GM12878 (cell line): Measurements from ENCODE around the gene COPE. TPM values are rescaled to one million over a fixed set of nuclear protein-coding genes. Genes with fewer than 3 reads are reported as not detected.

Experiments used
- ATAC-seq: fragments of 200-7000 bp; cut with Tn5 transposase; 3 replicates; pipeline ENCODE4 v1.9.1; 2020; ENCODE audit warnings: mild to moderate bottlenecking, moderate library complexity
- BruUV-seq: library from RNA; stranded (reverse); fragments of 400-500 nt; replicated peaks from 2 replicates; lab custom pipeline; 2021; lab: Mats Ljungman, UMichigan
- CTCF ChIA-PET: fragments of 300-600 bp; sonication (Branson Sonifier 250); formaldehyde crosslinking; extraction: SDS; loops from one replicate; lab custom pipeline; 2021; ENCODE audit warnings: inconsistent platforms; lab: Yijun Ruan, JAX
- POLR2A ChIA-PET: fragments of 350-600 bp; formaldehyde crosslinking; extraction: SDS; loops from one replicate; lab custom pipeline; 2021; ENCODE audit warnings: inconsistent platforms; lab: Charles Lee
- RAD21 ChIA-PET: fragments of 300-600 bp; sonication (Branson Sonifier 250); formaldehyde crosslinking; loops from one replicate; lab custom pipeline; 2023; ENCODE audit warnings: antibody characterized with exemption; ENCODE audit not compliant: unreplicated experiment; lab: Charles Lee
- SMC1A ChIA-PET: fragments of 300-600 bp; sonication (Branson Sonifier 250); formaldehyde crosslinking; loops from one replicate; lab custom pipeline; 2023; ENCODE audit not compliant: unreplicated experiment, uncharacterized antibody; lab: Charles Lee
- DNase-seq: peaks from one replicate; pipeline ENCODE4 v3.0.0-alpha.2; 2011; ENCODE audit warnings: low read depth, low spot score
- FAIRE-seq: peaks from 3 replicates; lab custom pipeline; 2011; peaks lifted over from hg19 to GRCh38; lab: Jason Lieb, UNC
- H2AFZ ChIP-seq: 2 replicates; pipeline ENCODE4 v1.6.0; 2011; ENCODE audit warnings: low read depth, low read length, control low read depth; ENCODE audit not compliant: control insufficient read depth
- H3K27ac ChIP-seq: 2 replicates; pipeline ENCODE4 v1.5.1; 2011; ENCODE audit warnings: control low read depth; ENCODE audit not compliant: control insufficient read depth, insufficient read depth
- H3K27me3 ChIP-seq, 2 experiments: replicated peaks in 1 of 2; 2 replicates each; pipeline versions ENCODE4 v1.6.0 to v1.6.1; 2011; ENCODE audit warnings: low read length in 1 of 2; ENCODE audit not compliant: control insufficient read depth in 2 of 2, insufficient read depth in 2 of 2
- H3K36me3 ChIP-seq, 2 experiments: 2 replicates each; pipeline ENCODE4 v1.5.1; 2011; ENCODE audit warnings: low read length in 1 of 2; ENCODE audit not compliant: control insufficient read depth in 2 of 2, insufficient read depth in 2 of 2
- H3K4me1 ChIP-seq: 2 replicates; pipeline ENCODE4 v1.6.1; 2011; ENCODE audit warnings: mild to moderate bottlenecking, low read length, moderate library complexity, mixed read lengths; ENCODE audit not compliant: control insufficient read depth, insufficient read depth
- H3K4me2 ChIP-seq: 2 replicates; pipeline ENCODE4 v1.6.0; 2011; ENCODE audit warnings: control low read depth; ENCODE audit not compliant: control insufficient read depth, insufficient read depth
- H3K4me3 ChIP-seq: fragments of 200-600 bp; sonication (generic); 2 replicates; pipeline ENCODE4 v1.5.1; 2016
- H3K79me2 ChIP-seq: 2 replicates; pipeline ENCODE4 v1.6.0; 2011; ENCODE audit warnings: low read length; ENCODE audit not compliant: control insufficient read depth, insufficient read depth
- H3K9ac ChIP-seq: 2 replicates; pipeline ENCODE4 v1.8.0; 2011; ENCODE audit warnings: low read length, control low read depth, mixed read lengths; ENCODE audit not compliant: control insufficient read depth, insufficient read depth
- H3K9me3 ChIP-seq: replicated peaks from 3 replicates; pipeline ENCODE4 v1.5.1; 2011; ENCODE audit warnings: mild to moderate bottlenecking, low read length; ENCODE audit not compliant: control insufficient read depth, insufficient read depth
- H4K20me1 ChIP-seq: 2 replicates; pipeline ENCODE4 v1.6.0; 2011; ENCODE audit not compliant: control insufficient read depth, insufficient read depth
- BMI1 ChIP-seq: fragments of 450-650 bp; IDR thresholded peaks from 2 replicates; pipeline ENCODE4 v1.6.1; 2016; ENCODE audit warnings: mild to moderate bottlenecking, moderate library complexity, borderline replicate concordance
- HDAC2 ChIP-seq: fragments of 200-600 bp; sonication (generic); IDR thresholded peaks from 2 replicates; pipeline ENCODE4 v1.6.1; 2017
- MXI1 ChIP-seq: fragments of 150-350 bp; IDR thresholded peaks from 2 replicates; pipeline ENCODE4 v1.6.1; 2011; ENCODE audit warnings: low read depth, mild to moderate bottlenecking, inconsistent platforms, low read length, improper control_type of control experiment
- NR2C2 ChIP-seq: IDR thresholded peaks from 2 replicates; pipeline ENCODE4 v1.6.1; 2011; ENCODE audit warnings: borderline replicate concordance, low read depth; ENCODE audit not compliant: control insufficient read depth, insufficient read length
- POLR2A ChIP-seq: IDR thresholded peaks from 2 replicates; pipeline ENCODE4 v1.6.1; 2011; ENCODE audit warnings: low read depth, mild to moderate bottlenecking, low read length
- RAD21 ChIP-seq: IDR thresholded peaks from 2 replicates; pipeline ENCODE4 v1.6.1; 2011; ENCODE audit warnings: mild to moderate bottlenecking, low read depth, low read length, moderate library complexity; ENCODE audit not compliant: insufficient read depth
- SPI1 ChIP-seq: IDR thresholded peaks from 2 replicates; pipeline ENCODE4 v1.6.1; 2011; ENCODE audit warnings: low read depth, mild to moderate bottlenecking, low read length, moderate library complexity, borderline replicate concordance; ENCODE audit not compliant: insufficient read depth
- STAT3 ChIP-seq: IDR thresholded peaks from 2 replicates; pipeline ENCODE4 v1.6.1; 2011; ENCODE audit warnings: low read depth, low read length, improper control_type of control experiment
- TARDBP ChIP-seq: IDR thresholded peaks from 2 replicates; pipeline ENCODE4 v1.6.1; 2016; ENCODE audit warnings: borderline replicate concordance
- ZBED1 ChIP-seq: IDR thresholded peaks from 2 replicates; pipeline ENCODE4 v1.6.1; 2016; ENCODE audit warnings: borderline replicate concordance
- WGBS: methylation state at CpG from one replicate; pipeline ENCODE4 v1.1.6; 2016; ENCODE audit warnings: low lambda C conversion rate; ENCODE audit not compliant: insufficient replicate concordance, insufficient coverage; ENCODE audit errors: missing lambda C conversion rate; 5-methylcytosine and 5-hydroxymethylcytosine counted together
- in situ Hi-C: fragments of 300-500 bp; cut with MboI; formaldehyde crosslinking; loops from 9 replicates; pipeline ENCODE4 v1.14.3; 2018; ENCODE audit warnings: mixed read lengths
- intact Hi-C: fragments of 100-400 bp; cut with micrococcal nuclease; formaldehyde crosslinking; loops from one replicate; pipeline ENCODE4 v1.14.2; 2022; ENCODE audit not compliant: unreplicated experiment
- polyA plus RNA-seq, 11 experiments: library from polyadenylated mRNA; depleted of rRNA in 4 of 11; unstranded in 6 of 11; stranded (reverse) in 5 of 11; fragments of >200 nt; fragmentation: Nextera tagmentation in 4 of 11; fragmentation: Illumina TruSeq in 1 of 11; extraction: Ambion mirVana in 4 of 11; extraction: Trizol in 1 of 11; gene quantifications; 1 replicate in 1 of 11; 2 replicates in 10 of 11; pipeline versions ENCODE4 v1.2.1 to v1.2.3, GENCODE V29; 2011 to 2016; ENCODE audit warnings: inconsistent platforms in 2 of 11, missing spikeins in 2 of 11, low read depth in 1 of 11
- total RNA-seq, 4 experiments: library from RNA; depleted of rRNA in 3 of 4; stranded (reverse); fragments of >200 nt in 3 of 4; fragmentation: Illumina TruSeq in 1 of 4; extraction: Trizol in 1 of 4; gene quantifications; 2 replicates each; pipeline versions ENCODE4 v1.2.1 to v1.2.3, GENCODE V29; 2013 to 2021
- TF ChIP-seq, protein P1 (sequence below): fragments of 450-650 bp; IDR thresholded peaks from 2 replicates; pipeline ENCODE4 v1.6.1; 2014; ENCODE audit warnings: mild to moderate bottlenecking
- TF ChIP-seq, protein P2 (sequence below): fragments of 450-650 bp; formaldehyde crosslinking; IDR thresholded peaks from 2 replicates; pipeline ENCODE4 v1.4.0; 2022; ENCODE audit warnings: mild to moderate bottlenecking, moderate library complexity
- TF ChIP-seq, protein P3 (sequence below): fragments of 450-650 bp; IDR thresholded peaks from 2 replicates; pipeline ENCODE4 v1.6.1; 2017; ENCODE audit warnings: borderline replicate concordance
- TF ChIP-seq, protein P4 (sequence below): IDR thresholded peaks from 2 replicates; pipeline ENCODE4 v1.6.1; 2011; ENCODE audit warnings: borderline replicate concordance, low read depth, mild to moderate bottlenecking, moderate library complexity, low read length; ENCODE audit not compliant: insufficient read depth, poor library complexity, severe bottlenecking
- TF ChIP-seq, protein P5 (sequence below): IDR thresholded peaks from 2 replicates; pipeline ENCODE4 v1.6.1; 2012; ENCODE audit warnings: low read length, inconsistent platforms

Gene COPE
- total and polyA plus RNA-seq, 10 of the 15 experiments (the other 5 are each of a cell fraction or from before 2014, with no cell fraction given): 3.5 to 464 (median 222) TPM

DNA sequence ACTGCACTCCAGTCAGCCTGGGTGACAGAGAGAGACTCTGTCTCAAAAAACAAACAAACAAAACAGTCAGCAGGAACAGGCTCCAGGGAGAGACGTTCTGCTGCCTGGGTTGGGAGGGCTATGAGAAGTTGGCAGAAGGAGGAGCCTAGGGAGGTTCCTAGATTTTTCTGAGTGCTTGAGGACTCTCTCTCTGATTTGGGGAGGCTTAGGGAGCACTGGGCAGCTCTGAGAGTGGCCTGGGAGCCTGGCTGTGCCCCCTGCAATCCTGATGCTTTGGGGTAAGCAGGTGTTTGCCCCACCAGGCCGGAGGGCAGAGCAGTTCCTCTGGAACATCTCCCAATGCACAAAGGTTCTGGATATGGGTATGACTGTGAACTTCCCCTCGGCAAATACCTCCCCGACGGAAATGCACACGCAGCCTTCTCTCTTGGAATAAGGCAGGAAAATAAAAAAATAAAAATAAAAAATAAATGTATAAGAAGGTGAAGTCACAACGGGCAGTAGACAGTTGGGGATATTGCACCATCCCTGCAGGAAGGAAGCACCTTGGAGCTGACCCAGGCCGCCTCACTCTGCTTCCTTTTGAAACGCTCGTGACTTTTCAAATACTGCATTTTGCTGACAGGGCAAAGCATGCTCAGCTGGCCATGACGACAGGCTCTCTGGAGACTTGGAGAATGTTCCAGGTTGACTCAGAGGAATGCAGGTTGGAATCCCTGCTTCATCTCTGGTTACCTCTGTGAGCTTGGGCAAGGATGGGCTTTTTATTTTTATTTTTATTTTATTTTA, 48.4 kb upstream of the COPE start:
- in situ Hi-C loops: no loop called here
- ChIA-PET SMC1A (no interaction called here), POLR2A (no interaction called here), RAD21 (no interaction called here), CTCF (interaction anchor here (0.6 kb wide), 1 partner anchor 43 kb away, joined by 3 read pairs; no protein-coding TSS in a partner anchor)
- no peak for DNase-seq
- Histone ChIP-seq H3K36me3 (no peaks in the 10 kb centered on the region), H3K4me3 (no peak overlapping the region), H3K27me3 (no peaks in the 10 kb centered on the region), H3K4me2 (no peak overlapping the region), H3K79me2 (no peaks in the 10 kb centered on the region), H3K4me1 (no peaks in the 10 kb centered on the region), H3K9ac (no peak overlapping the region), H3K27ac (no peak overlapping the region), H4K20me1 (no peaks in the 10 kb centered on the region), H2AFZ (no peak overlapping the region), H3K9me3 (no peaks in the 10 kb centered on the region; the same call in 2 of the 3 replicates)
- WGBS: 11% methylated on average over 11 of the region's 11 CpGs
- TF ChIP-seq SPI1: no peak
- no peak for TF ChIP-seq HDAC2
- TF ChIP-seq, protein P1, sequence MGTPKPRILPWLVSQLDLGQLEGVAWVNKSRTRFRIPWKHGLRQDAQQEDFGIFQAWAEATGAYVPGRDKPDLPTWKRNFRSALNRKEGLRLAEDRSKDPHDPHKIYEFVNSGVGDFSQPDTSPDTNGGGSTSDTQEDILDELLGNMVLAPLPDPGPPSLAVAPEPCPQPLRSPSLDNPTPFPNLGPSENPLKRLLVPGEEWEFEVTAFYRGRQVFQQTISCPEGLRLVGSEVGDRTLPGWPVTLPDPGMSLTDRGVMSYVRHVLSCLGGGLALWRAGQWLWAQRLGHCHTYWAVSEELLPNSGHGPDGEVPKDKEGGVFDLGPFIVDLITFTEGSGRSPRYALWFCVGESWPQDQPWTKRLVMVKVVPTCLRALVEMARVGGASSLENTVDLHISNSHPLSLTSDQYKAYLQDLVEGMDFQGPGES: no peak
- no peak for TF ChIP-seq STAT3
- TF ChIP-seq, protein P2, sequence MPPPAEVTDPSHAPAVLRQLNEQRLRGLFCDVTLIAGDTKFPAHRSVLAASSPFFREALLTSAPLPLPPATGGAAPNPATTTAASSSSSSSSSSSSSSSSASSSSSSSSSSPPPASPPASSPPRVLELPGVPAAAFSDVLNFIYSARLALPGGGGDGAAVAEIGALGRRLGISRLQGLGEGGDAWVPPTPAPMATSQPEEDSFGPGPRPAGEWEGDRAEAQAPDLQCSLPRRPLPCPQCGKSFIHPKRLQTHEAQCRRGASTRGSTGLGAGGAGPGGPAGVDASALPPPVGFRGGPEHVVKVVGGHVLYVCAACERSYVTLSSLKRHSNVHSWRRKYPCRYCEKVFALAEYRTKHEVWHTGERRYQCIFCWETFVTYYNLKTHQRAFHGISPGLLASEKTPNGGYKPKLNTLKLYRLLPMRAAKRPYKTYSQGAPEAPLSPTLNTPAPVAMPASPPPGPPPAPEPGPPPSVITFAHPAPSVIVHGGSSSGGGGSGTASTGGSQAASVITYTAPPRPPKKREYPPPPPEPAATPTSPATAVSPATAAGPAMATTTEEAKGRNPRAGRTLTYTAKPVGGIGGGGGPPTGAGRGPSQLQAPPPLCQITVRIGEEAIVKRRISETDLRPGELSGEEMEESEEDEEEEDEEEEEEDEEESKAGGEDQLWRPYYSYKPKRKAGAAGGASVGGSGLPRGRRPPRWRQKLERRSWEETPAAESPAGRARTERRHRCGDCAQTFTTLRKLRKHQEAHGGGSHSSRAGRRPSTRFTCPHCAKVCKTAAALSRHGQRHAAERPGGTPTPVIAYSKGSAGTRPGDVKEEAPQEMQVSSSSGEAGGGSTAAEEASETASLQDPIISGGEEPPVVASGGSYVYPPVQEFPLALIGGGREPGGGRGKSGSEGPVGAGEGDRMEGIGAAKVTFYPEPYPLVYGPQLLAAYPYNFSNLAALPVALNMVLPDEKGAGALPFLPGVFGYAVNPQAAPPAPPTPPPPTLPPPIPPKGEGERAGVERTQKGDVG (CRISPR knock-in tag): no peak
- TF ChIP-seq, protein P3, sequence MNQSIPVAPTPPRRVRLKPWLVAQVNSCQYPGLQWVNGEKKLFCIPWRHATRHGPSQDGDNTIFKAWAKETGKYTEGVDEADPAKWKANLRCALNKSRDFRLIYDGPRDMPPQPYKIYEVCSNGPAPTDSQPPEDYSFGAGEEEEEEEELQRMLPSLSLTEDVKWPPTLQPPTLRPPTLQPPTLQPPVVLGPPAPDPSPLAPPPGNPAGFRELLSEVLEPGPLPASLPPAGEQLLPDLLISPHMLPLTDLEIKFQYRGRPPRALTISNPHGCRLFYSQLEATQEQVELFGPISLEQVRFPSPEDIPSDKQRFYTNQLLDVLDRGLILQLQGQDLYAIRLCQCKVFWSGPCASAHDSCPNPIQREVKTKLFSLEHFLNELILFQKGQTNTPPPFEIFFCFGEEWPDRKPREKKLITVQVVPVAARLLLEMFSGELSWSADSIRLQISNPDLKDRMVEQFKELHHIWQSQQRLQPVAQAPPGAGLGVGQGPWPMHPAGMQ: no peak
- no peak for TF ChIP-seq MXI1
- TF ChIP-seq TARDBP: no peak
- TF ChIP-seq, protein P4, sequence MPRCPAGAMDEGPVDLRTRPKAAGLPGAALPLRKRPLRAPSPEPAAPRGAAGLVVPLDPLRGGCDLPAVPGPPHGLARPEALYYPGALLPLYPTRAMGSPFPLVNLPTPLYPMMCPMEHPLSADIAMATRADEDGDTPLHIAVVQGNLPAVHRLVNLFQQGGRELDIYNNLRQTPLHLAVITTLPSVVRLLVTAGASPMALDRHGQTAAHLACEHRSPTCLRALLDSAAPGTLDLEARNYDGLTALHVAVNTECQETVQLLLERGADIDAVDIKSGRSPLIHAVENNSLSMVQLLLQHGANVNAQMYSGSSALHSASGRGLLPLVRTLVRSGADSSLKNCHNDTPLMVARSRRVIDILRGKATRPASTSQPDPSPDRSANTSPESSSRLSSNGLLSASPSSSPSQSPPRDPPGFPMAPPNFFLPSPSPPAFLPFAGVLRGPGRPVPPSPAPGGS: no peak
- TF ChIP-seq RAD21: no peak
- TF ChIP-seq, protein P5, sequence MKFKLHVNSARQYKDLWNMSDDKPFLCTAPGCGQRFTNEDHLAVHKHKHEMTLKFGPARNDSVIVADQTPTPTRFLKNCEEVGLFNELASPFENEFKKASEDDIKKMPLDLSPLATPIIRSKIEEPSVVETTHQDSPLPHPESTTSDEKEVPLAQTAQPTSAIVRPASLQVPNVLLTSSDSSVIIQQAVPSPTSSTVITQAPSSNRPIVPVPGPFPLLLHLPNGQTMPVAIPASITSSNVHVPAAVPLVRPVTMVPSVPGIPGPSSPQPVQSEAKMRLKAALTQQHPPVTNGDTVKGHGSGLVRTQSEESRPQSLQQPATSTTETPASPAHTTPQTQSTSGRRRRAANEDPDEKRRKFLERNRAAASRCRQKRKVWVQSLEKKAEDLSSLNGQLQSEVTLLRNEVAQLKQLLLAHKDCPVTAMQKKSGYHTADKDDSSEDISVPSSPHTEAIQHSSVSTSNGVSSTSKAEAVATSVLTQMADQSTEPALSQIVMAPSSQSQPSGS: no peak
- no peak for TF ChIP-seq NR2C2
- TF ChIP-seq POLR2A: no peak
- TF ChIP-seq ZBED1: no peak
- TF ChIP-seq BMI1: no peak
- ATAC-seq: no peak
- intact Hi-C loops: no loop called here
- BruUV-seq: no TSS peak
- FAIRE-seq: no peak
